Inflammatory macrophage treated with lipopolysaccharide for 1 hour (primary cell): ENCODE data around the gene SENP7.
"Not testable (repeated sequence)": the region's sequence is repeated elsewhere in the genome, so short reads cannot be mapped to it uniquely, and the experiment has no call there.

Experiments used
- DNase-seq, 2 donors: peaks; one replicate each; pipeline ENCODE4 v3.0.0-alpha.2; 2020 to 2022

SENP7 gene

GRCh38 chr3:101438641-101439040 lies 74.4 kb downstream of the SENP7 start:
- not testable (repeated sequence) for DNase-seq

- no peak for DNase-seq
Measured at GRCh38 chr3:101433652-101434051, 79.4 kb downstream of the SENP7 start.

DNA sequence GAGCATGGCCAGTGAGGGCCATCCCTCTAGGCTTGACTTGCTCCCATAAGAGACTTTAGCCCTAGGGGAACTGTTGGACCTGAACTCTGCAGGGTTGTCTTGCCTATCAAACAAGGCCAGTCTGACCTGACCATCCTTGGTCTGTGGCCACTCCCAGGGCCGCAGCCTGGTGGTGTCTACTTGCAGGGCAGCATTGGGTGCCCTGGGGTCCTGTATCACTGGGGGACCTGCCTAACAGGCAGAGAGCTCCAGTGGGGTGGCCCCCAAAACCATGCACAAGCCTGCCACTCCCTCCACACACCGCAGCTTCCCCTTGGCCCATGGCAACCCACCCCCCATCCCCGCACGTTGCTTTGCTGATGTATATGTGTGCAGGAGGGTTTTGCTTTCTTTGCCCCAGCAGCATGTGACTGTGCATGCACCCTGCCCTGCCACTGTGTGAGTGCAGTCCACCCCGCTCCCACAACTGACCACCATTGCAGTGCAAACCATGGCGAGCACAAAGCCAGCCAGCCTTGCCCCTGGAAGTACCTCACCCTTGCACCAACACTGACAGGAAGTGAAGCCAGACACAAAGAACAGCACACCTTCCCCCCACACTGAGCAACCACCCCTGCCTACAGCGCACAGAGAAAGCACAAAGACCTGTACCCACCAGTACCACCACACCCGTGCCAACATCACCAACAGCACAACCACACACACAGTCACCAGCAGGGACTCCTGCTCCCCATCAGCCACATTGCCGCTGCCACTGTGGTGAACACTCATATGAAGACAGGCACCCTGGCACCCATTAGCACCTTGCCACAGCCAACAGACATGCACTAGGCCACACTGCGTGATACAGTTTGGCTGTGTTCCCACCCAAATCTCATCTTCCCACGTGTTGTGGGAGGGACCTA lies 88.8 kb downstream of the SENP7 start:
- no peak for DNase-seq

DNA sequence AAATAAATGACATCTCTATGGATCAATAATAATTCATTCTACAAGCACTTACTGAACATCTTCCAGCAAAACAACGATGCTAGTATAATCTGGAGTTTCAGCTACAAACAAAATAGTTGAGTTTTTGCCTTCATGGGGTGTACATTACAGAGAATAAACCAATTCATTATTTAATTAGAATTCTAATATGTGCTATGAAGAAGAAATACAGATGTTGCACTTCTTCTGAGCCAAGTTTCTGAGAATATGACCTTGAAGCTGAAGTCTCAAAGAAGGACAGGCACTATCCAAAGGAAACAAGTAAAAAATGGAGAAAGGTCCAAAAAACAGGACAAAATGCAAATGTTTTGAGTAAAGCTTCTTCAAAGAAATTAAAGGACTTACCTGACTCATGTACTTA lies 94.2 kb downstream of the SENP7 start:
- no peak for DNase-seq

DNA sequence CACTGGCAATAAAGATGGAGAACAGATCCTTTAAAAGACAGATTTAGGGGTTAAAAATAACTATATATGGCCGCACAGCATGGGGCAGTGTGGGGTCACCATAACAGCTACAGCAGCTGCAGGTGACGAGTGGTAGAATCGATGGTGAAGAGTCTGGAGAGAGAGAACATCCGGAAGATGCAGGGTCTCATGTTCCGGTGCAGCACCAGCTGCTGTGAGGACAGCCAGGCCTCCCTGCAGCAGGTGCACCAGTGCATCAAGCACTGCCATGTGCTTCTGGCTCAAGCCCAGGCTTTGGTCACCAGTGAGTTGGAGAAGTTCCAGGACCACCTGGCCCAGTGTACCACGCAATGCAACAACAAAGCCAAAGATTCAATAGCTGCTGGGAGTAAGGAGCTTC lies 98.9 kb downstream of the SENP7 start:
- no peak for DNase-seq

GRCh38 chr3:101413656-101414055 lies 99.4 kb downstream of the SENP7 start:
- no peak for DNase-seq

DNA sequence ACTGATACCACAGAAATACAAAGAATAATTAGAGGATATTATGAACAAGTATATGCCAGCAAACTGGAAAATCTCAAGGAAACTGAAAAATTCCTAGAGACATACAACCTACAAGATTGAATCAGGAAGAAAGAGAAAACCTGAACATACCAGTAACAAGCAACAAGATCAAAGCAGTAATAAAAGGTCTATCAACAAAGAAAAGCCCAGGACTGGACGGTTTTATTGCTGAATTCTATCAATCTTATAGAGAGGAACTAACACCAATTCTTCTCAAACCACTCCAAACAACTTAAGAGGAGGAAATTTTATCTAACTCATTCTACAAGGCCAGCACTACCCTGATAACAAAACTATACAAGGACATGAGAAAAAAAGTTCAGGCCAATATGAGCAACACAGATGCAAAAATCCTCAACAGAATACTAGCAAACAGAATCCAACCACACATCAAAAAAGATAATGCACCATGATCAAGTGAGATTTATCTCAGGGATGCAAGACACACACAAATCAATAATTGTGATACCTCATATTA lies 121.5 kb downstream of the SENP7 start:
- no peak for DNase-seq

DNA sequence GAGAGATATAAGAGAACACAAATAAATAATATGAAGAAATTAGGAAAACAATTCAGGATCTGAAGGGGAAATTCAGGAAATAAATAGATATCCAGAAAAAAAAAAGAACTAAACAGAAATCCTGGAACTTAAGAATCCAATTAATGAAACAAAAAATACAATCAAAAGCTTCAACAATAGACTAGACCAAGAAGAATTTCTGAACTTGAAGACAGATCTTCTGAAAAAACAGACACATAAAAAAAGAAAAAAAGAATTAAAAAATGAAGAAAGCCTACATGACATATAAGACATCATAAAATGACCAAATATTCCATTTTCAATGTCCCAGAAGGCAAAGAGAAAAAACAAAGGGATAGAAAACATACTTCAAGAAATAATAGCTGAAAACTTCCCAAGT lies 124.3 kb downstream of the SENP7 start:
- DNase-seq, result no peak

DNA sequence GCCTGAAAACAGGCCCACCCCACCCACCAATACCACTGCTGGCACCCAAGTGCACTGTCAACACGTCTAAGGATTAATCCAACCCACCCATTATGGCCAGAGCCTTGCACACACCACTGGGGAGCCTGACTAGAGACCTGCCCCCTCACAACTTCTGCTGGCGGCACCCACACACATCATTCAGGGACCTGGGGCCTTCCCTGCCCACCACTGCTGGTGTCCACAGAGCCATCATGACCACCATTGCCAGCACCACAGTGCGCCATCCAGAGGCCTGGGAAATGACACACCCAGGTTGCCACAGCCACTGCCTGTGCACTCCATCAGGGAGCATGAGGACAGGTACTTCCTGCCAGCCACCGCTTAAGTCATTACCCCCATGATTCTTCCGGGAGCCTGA lies 125.7 kb downstream of the SENP7 start:
- no peak for DNase-seq

GRCh38 chr3:101384426-101384825 lies 128.6 kb downstream of the SENP7 start:
- no peak for DNase-seq

- no peak for DNase-seq
Measured at GRCh38 chr3:101383656-101384055, 129.4 kb downstream of the SENP7 start.

DNA sequence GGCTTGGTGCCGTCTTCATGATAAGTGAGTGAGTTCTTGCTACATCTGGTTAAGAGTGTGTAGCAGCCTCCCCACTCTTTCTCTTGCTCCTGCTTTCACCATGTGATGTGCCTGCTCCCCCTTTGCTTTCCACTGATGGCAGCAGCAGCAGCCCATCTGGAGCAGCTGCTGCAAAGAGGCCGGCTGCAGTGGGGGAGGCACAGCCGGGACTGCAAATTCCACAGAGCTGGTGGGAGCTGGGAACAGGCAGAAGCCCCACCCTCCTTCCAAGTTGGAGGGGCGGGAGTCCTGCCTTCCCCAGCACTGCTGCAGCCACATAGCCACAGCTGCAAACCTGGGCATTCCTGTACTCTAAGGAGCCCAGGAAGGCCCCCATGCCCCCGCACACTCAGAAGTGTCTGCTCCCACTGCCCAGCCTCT lies 129.8 kb downstream of the SENP7 start:
- no peak for DNase-seq

GRCh38 chr3:101381809-101382208 lies 131.2 kb downstream of the SENP7 start:
- DNase-seq, result peak; percentile 40 to 73

DNA sequence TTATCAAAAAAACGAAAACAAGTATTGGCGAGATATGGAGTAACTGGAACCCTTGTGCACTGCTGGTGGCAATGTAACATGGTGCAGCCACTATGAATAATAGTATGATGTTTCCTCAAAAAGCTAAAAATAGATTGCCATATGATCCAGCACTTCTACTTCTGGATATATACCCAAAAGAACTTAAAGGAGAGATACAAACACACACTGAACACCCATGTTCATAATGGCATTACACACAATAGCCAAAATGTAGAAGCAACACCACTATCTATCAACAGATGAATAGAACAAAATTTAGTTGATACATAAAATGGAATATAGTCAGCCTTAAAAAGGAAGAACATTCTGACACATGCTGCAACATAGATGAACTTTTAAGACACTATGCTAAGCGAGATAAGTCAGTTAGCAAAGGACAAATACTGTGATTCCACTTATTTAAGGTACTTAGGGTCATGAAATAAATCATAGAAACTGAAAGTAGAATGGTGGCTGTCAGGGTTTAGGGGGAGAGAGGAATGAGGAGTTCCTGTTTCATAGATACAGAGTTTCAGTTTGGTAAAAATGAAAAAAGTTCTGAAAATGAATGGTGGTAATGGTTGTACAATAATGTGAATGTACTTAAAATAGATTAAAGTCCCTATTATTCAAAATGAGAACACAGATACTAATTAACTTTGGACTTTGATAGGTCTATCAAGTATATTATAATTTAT lies 133.2 kb downstream of the SENP7 start:
- DNase-seq, result peak; percentile 59 to 65

GRCh38 chr3:101377796-101378195 lies 135.2 kb downstream of the SENP7 start:
- DNase-seq, result no peak

GRCh38 chr3:101377209-101377608 lies 135.8 kb downstream of the SENP7 start:
- no peak for DNase-seq

- no peak for DNase-seq
Measured at GRCh38 chr3:101375586-101375985, 137.4 kb downstream of the SENP7 start.

DNA sequence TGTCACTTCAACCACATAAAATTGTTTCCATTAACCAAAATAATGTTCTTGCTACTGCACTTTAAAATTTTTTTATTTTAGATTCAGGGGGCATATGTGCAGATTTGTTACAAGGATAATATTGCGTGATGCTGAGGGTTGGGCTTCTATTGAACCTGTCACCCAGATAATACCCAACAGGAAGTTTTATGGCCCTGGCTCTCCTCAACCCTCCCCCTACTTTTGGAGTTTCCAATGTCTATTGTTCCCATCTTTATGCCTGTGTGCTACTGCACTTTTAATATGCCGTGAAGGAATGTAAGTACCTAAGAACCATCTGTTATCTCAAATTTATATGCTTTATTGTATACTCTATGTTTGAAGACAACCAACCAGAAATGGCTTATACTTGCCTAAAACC lies 150.6 kb downstream of the SENP7 start:
- DNase-seq, result no peak

DNA sequence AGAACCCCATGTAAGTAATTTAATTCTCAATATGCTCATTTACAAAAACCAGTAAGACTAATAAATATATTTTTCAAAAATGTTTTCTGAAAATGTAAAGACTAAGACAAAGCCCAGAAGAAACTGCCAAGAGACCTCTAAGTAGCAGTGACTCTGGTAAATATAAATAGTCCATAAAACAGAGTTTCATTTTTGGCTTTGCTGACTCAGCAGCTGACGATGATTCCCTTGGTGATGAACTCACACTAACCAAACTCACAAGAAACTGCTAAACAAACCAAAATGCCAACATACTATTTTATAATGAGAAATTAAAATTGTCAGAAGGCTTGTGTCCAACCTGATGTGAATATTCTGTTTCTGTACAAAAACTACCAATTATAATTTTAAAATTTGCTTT lies 161.2 kb downstream of the SENP7 start:
- DNase-seq, result peak; percentile 13 to 18

GRCh38 chr3:101340591-101340990 lies 172.4 kb downstream of the SENP7 start:
- DNase-seq, result no peak

- DNase-seq, result no peak
Measured at GRCh38 chr3:101333883-101334282, 179.1 kb downstream of the SENP7 start.

GRCh38 chr3:101329016-101329673 lies 183.9 kb downstream of the SENP7 start:
- DNase-seq, result no peak

- DNase-seq, result no peak
Measured at GRCh38 chr3:101325393-101326134, 187.4 kb downstream of the SENP7 start.
